SU-DHL-6 (cell line): Measurements from ENCODE around the gene THRA.

Experiments
- H2AFZ ChIP-seq: fragments of 200-600 bp; sonication (generic); 2 replicates; pipeline ENCODE4 v1.6.1; 2014; ENCODE audit warnings: low read depth, mild to moderate bottlenecking, moderate library complexity, mixed read lengths, antibody characterized with exemption, low read length; ENCODE audit not compliant: severe bottlenecking
- H3F3A ChIP-seq: fragments of 200-600 bp; shearing (Covaris generic); 2 replicates; pipeline ENCODE4 v1.6.0; 2016; ENCODE audit warnings: antibody characterized with exemption, mild to moderate bottlenecking; ENCODE audit not compliant: insufficient read depth
- H3K27ac ChIP-seq: fragments of 200-600 bp; sonication (generic); 2 replicates; pipeline ENCODE4 v1.5.1; 2016; ENCODE audit warnings: low read depth, mild to moderate bottlenecking, low read length, moderate library complexity, mixed read lengths
- H3K27me3 ChIP-seq: fragments of 200-600 bp; sonication (generic), shearing (Covaris generic); 2 replicates; pipeline ENCODE4 v1.6.0; 2014; ENCODE audit warnings: mild to moderate bottlenecking, low read length
- H3K36me3 ChIP-seq: fragments of 200-600 bp; sonication (generic); 2 replicates; pipeline ENCODE4 v1.6.1; 2014; ENCODE audit warnings: mild to moderate bottlenecking, low read length, mixed read lengths
- H3K4me2 ChIP-seq: fragments of 300-600, 200-600 bp; shearing (Covaris generic), sonication (generic); 2 replicates; pipeline ENCODE4 v1.6.0; 2014; ENCODE audit warnings: low read length, low read depth, mild to moderate bottlenecking; ENCODE audit not compliant: poor library complexity, severe bottlenecking
- H3K4me3 ChIP-seq: fragments of 200-600 bp; sonication (generic); 2 replicates; pipeline ENCODE4 v1.5.1; 2014; ENCODE audit warnings: antibody characterized with exemption, low read length, mild to moderate bottlenecking, mixed read lengths; ENCODE audit not compliant: insufficient read depth, poor library complexity, severe bottlenecking
- H3K79me2 ChIP-seq: fragments of 200-600 bp; sonication (generic); 2 replicates; pipeline ENCODE4 v1.6.1; 2014; ENCODE audit warnings: mild to moderate bottlenecking, low read length, moderate library complexity; ENCODE audit not compliant: insufficient read depth
- H3K9ac ChIP-seq: fragments of 200-600 bp; sonication (generic); 2 replicates; pipeline ENCODE4 v1.7.0; 2014; ENCODE audit warnings: mild to moderate bottlenecking, low read length
- H3K9me2 ChIP-seq: fragments of 200-600 bp; sonication (generic); replicated peaks from 2 replicates; pipeline ENCODE4 v1.6.1; 2014; ENCODE audit warnings: low read length; ENCODE audit not compliant: insufficient read depth
- H3K9me3 ChIP-seq: fragments of 200-600 bp; sonication (generic); 2 replicates; pipeline ENCODE4 v1.6.1; 2014; ENCODE audit warnings: low read length, mixed read lengths; ENCODE audit not compliant: insufficient read depth
- H4K20me1 ChIP-seq: fragments of 200-600 bp; sonication (generic); 2 replicates; pipeline ENCODE4 v1.6.1; 2014; ENCODE audit warnings: low read depth, mild to moderate bottlenecking, antibody characterized with exemption, low read length, moderate library complexity, mixed read lengths
- EZH2phosphoT487 ChIP-seq: fragments of 200-600 bp; sonication (generic), shearing (Covaris generic); conservative IDR thresholded peaks from 2 replicates; pipeline ENCODE4 v1.6.1; 2018; ENCODE audit warnings: mild to moderate bottlenecking, antibody characterized with exemption, low read length, moderate library complexity, mixed read lengths
- TF ChIP-seq, protein P1 (sequence below): fragments of 200-600 bp; sonication (generic); IDR thresholded peaks from one replicate; pipeline ENCODE4 v1.5.1; 2017; ENCODE audit warnings: antibody characterized with exemption, mild to moderate bottlenecking, low read length, moderate library complexity; ENCODE audit not compliant: insufficient read depth, poor library complexity, severe bottlenecking

THRA gene

DNA sequence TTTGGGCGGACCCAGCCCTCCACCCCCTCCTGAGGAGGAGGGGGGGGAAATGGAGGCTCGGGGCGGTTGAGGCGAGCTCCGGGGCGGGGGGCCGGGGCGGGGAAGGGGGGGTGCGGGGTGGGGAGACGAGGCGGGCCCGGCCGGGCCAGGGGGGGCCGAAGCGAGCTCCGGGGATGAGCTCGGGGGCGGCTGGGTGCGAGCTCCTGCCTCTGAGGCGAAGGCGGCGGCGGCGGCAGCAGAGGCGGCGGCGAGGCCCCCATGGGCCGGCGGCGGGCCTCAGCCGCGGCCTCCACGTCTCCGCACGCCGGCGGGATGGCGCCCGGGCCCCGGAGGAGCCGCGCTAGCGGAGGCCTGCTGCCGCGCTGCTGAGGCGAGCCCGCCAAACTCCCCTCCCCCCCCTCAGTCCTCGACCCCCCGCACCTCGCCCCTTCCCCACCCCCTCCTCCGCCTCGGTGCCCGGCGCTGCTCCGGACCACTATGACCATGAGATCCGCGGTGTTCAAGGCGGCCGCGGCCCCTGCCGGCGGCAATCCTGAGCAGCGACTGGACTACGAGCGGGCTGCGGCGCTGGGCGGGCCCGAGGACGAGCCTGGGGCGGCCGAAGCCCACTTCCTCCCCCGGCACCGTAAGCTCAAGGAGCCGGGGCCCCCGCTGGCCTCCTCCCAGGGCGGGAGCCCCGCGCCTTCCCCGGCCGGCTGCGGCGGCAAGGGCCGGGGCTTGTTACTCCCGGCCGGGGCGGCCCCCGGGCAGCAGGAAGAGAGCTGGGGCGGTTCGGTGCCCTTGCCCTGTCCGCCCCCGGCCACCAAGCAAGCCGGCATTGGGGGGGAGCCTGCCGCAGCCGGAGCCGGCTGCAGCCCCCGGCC is 59.6 kb downstream of the THRA start:
- Histone ChIP-seq H3K4me3 (peak overlapping the region; percentile 73), H3K36me3 (peaks cover 13% of the 10 kb centered on the region; the same call in 1 of the 2 replicates), H3K9ac (peak overlapping the region; percentile 98), H3K79me2 (peaks cover 48% of the 10 kb centered on the region), H3K9me2 (no peaks in the 10 kb centered on the region), H3F3A (peaks cover 10% of the 10 kb centered on the region), H2AFZ (peak overlapping the region; percentile 90), H3K9me3 (no peaks in the 10 kb centered on the region), H3K27me3 (no peaks in the 10 kb centered on the region), H4K20me1 (peaks cover 4% of the 10 kb centered on the region; the same call in 1 of the 2 replicates), H3K4me2 (peak overlapping the region; percentile 85), H3K27ac (peak overlapping the region; percentile 58)
- TF ChIP-seq EZH2phosphoT487 = no peak
- TF ChIP-seq, protein P1, sequence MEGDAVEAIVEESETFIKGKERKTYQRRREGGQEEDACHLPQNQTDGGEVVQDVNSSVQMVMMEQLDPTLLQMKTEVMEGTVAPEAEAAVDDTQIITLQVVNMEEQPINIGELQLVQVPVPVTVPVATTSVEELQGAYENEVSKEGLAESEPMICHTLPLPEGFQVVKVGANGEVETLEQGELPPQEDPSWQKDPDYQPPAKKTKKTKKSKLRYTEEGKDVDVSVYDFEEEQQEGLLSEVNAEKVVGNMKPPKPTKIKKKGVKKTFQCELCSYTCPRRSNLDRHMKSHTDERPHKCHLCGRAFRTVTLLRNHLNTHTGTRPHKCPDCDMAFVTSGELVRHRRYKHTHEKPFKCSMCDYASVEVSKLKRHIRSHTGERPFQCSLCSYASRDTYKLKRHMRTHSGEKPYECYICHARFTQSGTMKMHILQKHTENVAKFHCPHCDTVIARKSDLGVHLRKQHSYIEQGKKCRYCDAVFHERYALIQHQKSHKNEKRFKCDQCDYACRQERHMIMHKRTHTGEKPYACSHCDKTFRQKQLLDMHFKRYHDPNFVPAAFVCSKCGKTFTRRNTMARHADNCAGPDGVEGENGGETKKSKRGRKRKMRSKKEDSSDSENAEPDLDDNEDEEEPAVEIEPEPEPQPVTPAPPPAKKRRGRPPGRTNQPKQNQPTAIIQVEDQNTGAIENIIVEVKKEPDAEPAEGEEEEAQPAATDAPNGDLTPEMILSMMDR = no peak

GRCh38 chr17:40122999-40123810 is 60.4 kb downstream of the THRA start:
- TF ChIP-seq, protein P1 = no peak
- TF ChIP-seq EZH2phosphoT487 = no peak
- Histone ChIP-seq H3K9ac (peak overlapping the region; percentile 98), H4K20me1 (peaks cover 4% of the 10 kb centered on the region; the same call in 1 of the 2 replicates), H3K79me2 (peaks cover 50% of the 10 kb centered on the region), H3F3A (peaks cover 10% of the 10 kb centered on the region), H3K27ac (peak overlapping the region; percentile 56), H3K36me3 (peaks cover 13% of the 10 kb centered on the region; the same call in 1 of the 2 replicates), H3K9me2 (no peaks in the 10 kb centered on the region), H3K27me3 (no peaks in the 10 kb centered on the region), H3K9me3 (no peaks in the 10 kb centered on the region), H3K4me3 (peak overlapping the region; percentile 73), H2AFZ (peak overlapping the region; percentile 1), H3K4me2 (peak overlapping the region; percentile 85)

DNA sequence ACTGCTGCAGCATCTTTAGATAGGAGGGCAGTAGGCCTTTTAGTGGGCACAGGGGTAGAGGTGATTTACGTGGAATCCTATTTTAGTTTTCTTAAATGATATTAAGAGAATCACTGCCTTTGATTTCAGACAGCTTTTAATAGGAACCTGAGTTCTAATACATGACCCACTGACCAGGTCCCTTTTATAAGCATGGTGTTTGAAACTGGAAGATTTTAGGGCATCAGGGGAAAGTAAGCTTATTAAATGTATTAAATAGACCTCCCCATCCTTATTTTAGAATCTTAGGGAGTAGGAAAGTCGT is 61.0 kb downstream of the THRA start:
- Histone ChIP-seq H4K20me1 (peaks cover 4% of the 10 kb centered on the region; the same call in 1 of the 2 replicates), H3K36me3 (peaks cover 13% of the 10 kb centered on the region; the same call in 1 of the 2 replicates), H3K27ac (0 out of 2 replicates have a peak overlapping the region, but pooled peaks have one; percentile 56), H2AFZ (no peak overlapping the region), H3F3A (peaks cover 10% of the 10 kb centered on the region), H3K4me2 (peak overlapping the region; percentile 85), H3K9me3 (no peaks in the 10 kb centered on the region), H3K9me2 (no peaks in the 10 kb centered on the region), H3K79me2 (peaks cover 50% of the 10 kb centered on the region), H3K4me3 (peak overlapping the region; percentile 73), H3K27me3 (no peaks in the 10 kb centered on the region), H3K9ac (peak overlapping the region; percentile 98)
- TF ChIP-seq, protein P1 = no peak
- TF ChIP-seq EZH2phosphoT487 = no peak
